NK-92 (cell line): ENCODE measurements around the gene CSNK1G1.
"Not testable (repeated sequence)": the region's sequence is repeated elsewhere in the genome, so short reads cannot be mapped to it uniquely, and the experiment has no call there.

ENCODE experiments used
- DNase-seq: peaks from one replicate; lab custom pipeline; 2025; ENCODE audit not compliant: unreplicated experiment; lab: John Stamatoyannopoulos, UW

CSNK1G1 gene

GRCh38 chr15:64351265-64351664 lies 4.7 kb downstream of the CSNK1G1 start:
- DNase-seq = no peak

DNA sequence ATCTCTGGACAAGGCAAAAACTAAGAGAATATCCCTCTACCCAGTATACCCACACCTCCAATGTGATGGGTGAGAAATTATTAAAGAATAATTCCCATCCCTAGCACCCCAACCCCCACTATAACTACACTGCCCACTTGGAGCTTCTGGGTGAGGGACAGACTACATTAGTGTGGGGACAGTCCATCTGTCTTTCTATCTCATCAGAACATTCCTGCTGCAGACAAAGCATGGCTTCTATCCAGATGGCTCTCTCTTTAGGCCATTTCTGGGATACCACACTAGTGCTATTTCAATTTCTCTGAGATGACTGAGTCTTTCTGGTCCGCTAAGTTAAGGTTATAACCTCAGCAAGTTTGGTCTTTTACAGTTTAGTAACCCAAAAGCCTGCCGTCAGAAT lies 6.6 kb downstream of the CSNK1G1 start:
- DNase-seq = no peak

DNA sequence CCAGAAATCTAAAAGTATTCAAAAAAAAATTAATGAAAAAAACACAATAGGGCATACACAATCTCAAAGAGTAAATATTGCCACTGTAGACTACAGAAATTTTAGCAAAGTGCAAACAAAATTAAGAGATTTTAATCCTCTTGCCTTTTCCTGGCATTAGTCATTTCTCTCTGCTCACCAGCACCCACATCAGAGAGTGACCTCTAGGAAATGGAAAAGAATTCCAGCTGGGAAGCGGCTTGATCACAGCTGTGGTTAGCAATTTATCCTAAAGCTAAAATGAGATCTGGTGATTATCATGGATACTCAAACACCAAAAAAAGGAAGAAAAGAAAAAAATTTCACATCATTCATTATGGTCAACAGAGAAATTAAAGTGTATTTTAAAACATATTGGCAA lies 7.5 kb downstream of the CSNK1G1 start:
- no peak for DNase-seq

DNA sequence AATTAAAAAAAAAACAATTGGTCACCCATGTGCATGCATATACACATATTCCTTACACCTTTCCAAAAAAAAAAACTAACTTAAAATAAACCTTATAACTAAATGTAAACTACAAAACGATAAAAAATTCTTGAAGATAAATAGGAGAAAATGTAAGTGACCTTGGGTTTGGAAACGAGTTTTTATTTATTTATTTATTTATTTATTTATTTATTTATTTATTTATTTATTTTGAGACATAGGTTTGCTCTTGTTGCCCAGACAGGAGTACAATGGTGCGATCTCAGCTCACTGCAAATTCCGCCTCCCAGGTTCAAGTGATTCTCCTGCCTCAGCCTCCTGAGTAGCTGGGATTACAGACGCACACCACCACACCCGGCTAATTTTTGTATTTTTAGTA lies 9.7 kb downstream of the CSNK1G1 start:
- DNase-seq = not testable (repeated sequence)

DNA sequence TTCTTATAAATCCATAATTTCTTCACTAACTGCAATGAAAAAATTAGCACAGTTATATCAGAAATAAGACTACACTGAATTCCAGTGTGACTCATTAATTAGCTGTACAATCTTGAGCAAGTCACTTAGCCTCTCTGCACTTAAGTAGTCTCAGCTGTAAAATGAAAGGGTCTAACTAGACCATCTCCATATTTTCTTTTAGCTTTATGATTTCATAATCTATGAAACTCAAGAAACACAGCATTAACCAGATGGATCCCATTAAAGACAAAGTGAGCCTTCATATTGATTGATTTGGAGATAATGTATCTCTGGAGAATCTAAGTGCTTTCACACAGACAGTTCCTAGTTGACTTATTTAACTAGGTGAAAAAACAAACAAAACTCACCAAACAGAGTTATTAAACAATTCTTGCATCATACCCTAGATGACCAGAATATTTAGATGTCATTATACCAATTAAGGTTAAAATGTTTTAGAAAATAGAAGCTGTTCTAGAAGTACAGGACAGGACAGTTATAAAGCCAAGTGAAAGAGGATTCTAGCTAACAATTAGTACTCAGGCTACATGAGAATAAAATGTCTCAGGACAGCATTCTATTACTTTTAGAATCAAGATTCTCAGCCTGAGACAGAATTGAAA lies 11.2 kb downstream of the CSNK1G1 start:
- DNase-seq = no peak

DNA sequence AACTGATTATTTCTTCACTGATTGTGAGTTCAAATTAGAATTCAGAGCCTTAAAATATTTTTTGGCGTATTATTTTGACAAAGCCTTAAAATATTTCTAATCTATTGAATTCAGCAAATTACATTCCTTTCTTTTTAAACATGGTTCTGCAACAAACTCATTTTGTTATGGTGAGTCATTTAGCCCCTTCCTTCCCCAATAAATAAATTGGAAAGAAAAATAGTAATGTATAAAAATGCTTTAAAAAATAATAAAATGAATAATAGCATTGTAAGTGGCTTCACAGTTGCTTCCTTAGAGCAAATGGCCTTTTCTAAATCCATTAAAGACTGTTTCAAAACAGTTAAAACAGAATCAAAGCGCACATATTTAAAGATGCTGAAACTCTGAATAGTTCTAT lies 12.1 kb downstream of the CSNK1G1 start:
- no peak for DNase-seq

DNA sequence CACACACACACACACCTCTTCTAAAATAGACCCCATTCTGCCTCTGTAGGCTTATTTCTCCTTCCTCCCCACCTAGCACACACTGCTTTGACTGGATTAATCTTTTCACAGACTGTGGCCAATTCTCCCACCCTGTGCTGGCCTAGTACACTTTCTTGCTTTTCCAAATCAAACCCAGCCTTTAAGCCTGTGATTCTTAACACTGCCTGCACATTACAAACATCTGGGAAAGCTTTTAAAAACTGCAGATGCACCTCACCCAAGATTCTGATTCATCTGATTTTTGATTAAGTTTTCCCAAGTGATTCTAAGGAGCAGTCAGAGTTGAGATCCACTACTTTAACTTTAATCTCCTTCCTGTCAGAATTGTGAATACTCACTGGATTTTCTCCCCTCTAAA lies 12.8 kb downstream of the CSNK1G1 start:
- no peak for DNase-seq

DNA sequence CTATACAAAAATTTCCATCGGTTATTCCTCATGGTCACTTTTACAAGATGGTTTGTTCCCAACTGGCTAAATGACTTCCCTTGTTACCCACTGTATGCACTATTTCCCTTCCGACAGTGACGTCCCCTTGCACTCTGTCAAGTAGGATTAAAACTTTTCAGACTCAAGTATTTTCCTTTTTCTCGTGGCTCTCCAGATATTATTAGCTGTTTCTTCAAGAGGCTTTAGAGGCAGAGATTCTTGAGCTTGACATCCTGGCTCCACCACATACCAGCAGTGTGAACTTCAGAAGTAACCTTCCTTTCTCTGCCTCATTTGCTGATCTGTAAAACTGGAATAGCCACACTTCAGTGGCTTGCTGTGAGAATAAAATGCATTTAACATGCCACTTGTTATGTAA lies 14.0 kb downstream of the CSNK1G1 start:
- no peak for DNase-seq

- DNase-seq = no peak
These were observed 15.6 kb downstream of the CSNK1G1 start for GRCh38 chr15:64340355-64340754.

DNA sequence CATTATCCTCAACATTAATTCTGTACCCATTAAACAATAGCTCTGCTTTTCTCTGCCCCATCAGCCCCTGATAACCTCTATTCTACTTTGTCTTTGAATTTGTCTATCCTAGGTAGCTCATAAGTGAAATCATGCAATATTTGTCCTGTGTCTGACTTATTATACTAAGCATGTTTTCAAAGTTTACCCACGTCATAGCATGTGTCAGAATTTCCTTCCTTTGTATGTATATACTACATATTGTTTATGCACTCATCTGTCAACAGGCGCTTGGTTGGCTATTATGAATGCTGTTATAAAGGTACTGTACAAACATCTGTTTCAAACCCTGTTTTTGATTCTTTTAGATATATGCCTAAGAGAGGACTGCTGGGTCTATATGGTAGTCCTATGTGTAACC lies 18.2 kb downstream of the CSNK1G1 start:
- no peak for DNase-seq

DNA sequence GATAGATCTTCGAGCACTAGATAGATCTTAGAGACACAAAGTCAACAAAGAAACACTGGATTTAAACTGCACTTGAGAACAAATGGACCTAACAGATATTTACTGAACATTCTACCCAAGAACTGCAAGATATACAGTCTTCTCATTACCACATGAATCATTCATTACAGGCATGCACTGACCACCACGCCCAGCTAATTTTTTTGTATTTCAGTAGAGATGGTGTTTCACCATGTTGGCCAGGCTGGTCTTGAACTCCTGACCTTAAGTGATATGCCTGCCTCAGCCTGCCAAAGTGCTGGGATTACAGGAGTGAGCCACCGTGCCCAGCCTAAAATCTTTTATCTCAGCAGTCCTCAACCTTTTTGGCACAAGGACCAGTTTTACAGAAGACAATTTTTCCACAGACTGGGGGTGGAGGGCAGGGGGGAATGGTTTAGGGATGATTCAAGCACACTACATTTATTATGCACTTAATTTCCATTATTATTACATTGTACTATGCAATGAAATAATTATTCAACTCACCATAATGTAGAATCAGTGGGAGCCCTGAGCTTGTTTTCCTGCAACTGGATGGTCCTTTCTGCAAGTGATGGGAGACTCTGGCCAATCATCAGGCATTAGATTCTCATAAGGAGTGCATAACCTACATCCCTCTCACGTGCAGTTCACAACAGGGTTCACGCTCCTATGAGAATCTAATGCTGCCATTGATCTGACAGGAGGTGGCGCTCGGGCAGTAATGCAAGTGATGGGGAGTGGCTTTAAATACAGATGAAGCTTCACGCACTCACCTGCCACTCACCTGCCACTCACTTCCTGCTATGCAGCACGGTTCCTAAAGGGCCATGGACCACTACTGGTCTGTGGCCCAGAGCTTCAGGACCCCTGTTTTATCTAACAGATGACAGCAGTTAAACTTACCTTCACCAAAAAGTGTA lies 21.7 kb downstream of the CSNK1G1 start:
- DNase-seq = no peak

GRCh38 chr15:64333516-64333915 lies 22.5 kb downstream of the CSNK1G1 start:
- no peak for DNase-seq

DNA sequence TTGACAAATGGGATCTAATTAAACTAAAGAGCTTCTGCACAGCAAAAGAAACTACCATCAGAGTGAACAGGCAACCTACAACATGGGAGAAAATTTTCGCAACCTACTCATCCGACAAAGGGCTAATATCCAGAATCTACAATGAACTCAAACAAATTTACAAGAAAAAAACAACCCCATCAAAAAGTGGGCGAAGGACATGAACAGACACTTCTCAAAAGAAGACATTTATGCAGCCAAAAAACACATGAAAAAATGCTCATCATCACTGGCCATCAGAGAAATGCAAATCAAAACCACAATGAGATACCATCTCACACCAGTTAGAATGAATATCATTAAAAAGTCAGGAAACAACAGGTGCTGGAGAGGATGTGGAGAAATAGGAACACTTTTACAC lies 24.3 kb downstream of the CSNK1G1 start:
- not testable (repeated sequence) for DNase-seq

- DNase-seq = not testable (repeated sequence)
These were observed 29.0 kb downstream of the CSNK1G1 start for GRCh38 chr15:64326975-64327374.

- not testable (repeated sequence) for DNase-seq
These were observed 29.5 kb downstream of the CSNK1G1 start for GRCh38 chr15:64326458-64326857.

- DNase-seq = no peak
These were observed 31.7 kb downstream of the CSNK1G1 start for GRCh38 chr15:64324165-64324877.

DNA sequence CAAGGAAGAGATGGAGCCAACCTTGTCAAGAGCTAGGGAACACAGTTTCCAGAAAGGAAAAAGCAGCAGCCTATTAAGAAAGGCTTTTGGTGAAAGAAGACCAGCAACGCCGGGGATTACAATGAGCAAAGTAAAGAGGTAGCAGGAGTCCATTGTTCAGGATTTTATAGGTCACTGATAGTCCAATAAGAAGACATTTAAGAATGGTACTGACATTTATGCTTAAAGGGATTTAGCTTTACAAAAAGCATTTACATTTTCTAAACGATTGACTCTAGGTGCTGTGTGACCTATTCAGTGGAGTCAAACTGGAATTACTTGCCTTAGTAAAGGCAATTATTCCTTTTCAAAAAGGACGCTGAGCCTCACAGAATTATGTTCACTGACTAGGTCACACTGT lies 40.8 kb downstream of the CSNK1G1 start:
- no peak for DNase-seq

DNA sequence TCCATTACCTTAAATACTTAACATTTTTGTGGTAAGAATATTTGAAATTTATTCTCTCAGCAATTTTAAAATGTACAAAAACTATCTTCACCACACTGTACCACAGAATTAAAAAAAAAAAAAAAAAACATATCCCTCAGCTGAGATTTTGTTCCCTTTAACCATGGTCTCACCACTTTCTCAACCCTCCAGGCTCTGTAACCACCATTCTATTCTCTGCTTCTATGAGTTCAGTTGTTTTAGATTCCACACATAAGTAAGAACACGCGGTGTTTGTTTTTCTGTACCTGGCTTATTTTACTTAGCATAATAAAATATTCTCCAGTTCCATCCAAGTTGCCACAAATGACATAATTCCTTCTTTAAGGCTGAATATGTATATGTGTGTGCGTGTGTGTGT lies 41.5 kb downstream of the CSNK1G1 start:
- no peak for DNase-seq

GRCh38 chr15:64311566-64311965 lies 44.4 kb downstream of the CSNK1G1 start:
- no peak for DNase-seq

GRCh38 chr15:64310036-64310435 lies 45.9 kb downstream of the CSNK1G1 start:
- DNase-seq = no peak

- DNase-seq = no peak
These were observed 50.7 kb downstream of the CSNK1G1 start for GRCh38 chr15:64305261-64305660.

DNA sequence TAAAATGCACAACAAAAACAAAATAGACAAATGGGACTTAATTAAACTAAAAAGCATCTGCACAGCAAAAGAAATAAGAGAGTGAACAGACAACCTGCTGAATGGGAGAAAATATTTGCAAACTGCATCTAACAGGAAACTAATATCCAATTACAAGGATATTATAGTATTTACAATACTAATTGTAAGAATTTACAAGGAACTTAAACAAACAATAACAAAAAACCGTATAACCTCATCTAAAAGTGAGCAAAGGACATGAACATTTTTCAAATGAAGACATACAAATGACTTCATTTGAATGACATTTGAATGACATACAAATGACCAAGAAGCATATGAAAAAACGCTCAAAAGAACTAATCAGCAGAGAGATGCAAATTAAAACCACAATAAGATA lies 66.4 kb downstream of the CSNK1G1 start:
- DNase-seq = no peak
